NCI-H1694 (cell line): ENCODE measurements around the gene PADI6.
A peak's percentile ranks its signal among the peaks of the same experiment; 100 is the strongest.
"Not testable (repeated sequence)": the region's sequence is repeated elsewhere in the genome, so short reads cannot be mapped to it uniquely, and the experiment has no call there.

Source experiments
- DNase-seq: peaks from one replicate; lab custom pipeline; 2025; lab: John Stamatoyannopoulos, UW

PADI6 gene

GRCh38 chr1:17371896-17372295, at the start of gene PADI6:
Gene PADI6, plus strand, starts transcription at chr1:17372196. Its CDS starts 50 bp downstream, at chr1:17372246.
- DNase-seq: no peak

- no peak for DNase-seq
Measured at GRCh38 chr1:17328855-17329254, 43.1 kb upstream of the PADI6 start.

- DNase-seq: no peak
Measured at GRCh38 chr1:17329610-17330009, 42.4 kb upstream of the PADI6 start.

- DNase-seq: no peak
Measured at GRCh38 chr1:17330856-17331255, 41.1 kb upstream of the PADI6 start.

GRCh38 chr1:17333081-17333480, 38.9 kb upstream of the PADI6 start:
- no peak for DNase-seq

- DNase-seq: peak; percentile 72
Measured at GRCh38 chr1:17335821-17336710, 35.9 kb upstream of the PADI6 start.

GRCh38 chr1:17338706-17339493, 33.1 kb upstream of the PADI6 start:
- no peak for DNase-seq

GRCh38 chr1:17339521-17339920, 32.5 kb upstream of the PADI6 start:
- DNase-seq: no peak

GRCh38 chr1:17340358-17340757, 31.6 kb upstream of the PADI6 start:
- no peak for DNase-seq

- DNase-seq: no peak
Measured at GRCh38 chr1:17342014-17342441, 30.0 kb upstream of the PADI6 start.

- not testable (repeated sequence) for DNase-seq
Measured at GRCh38 chr1:17345506-17345905, 26.5 kb upstream of the PADI6 start.

- no peak for DNase-seq
Measured at GRCh38 chr1:17346046-17346789, 25.8 kb upstream of the PADI6 start.

GRCh38 chr1:17347769-17348592, 24.0 kb upstream of the PADI6 start:
- DNase-seq: no peak

- DNase-seq: no peak
Measured at GRCh38 chr1:17348593-17349234, 23.3 kb upstream of the PADI6 start.

- DNase-seq: no peak
Measured at GRCh38 chr1:17350083-17350482, 21.9 kb upstream of the PADI6 start.

GRCh38 chr1:17350928-17351446, 21.0 kb upstream of the PADI6 start:
- DNase-seq: no peak

- no peak for DNase-seq
Measured at GRCh38 chr1:17351598-17352324, 20.2 kb upstream of the PADI6 start.

GRCh38 chr1:17352419-17352909, 19.5 kb upstream of the PADI6 start:
- no peak for DNase-seq

GRCh38 chr1:17355898-17356297, 16.1 kb upstream of the PADI6 start:
- no peak for DNase-seq
